OCI-LY1 (cell line): ENCODE measurements around the gene NR2F6.

ENCODE experiments used
- H2AFZ ChIP-seq: fragments of 200-600 bp; sonication (generic), shearing (Covaris generic); 2 replicates; pipeline ENCODE4 v1.6.0; 2014; ENCODE audit warnings: antibody characterized with exemption, mild to moderate bottlenecking, low read length
- H3F3A ChIP-seq: fragments of 200-600 bp; sonication (generic), shearing (Covaris generic); 2 replicates; pipeline ENCODE4 v1.6.0; 2014; ENCODE audit warnings: mild to moderate bottlenecking, antibody characterized with exemption, low read length, moderate library complexity; ENCODE audit not compliant: insufficient read depth
- H3K27ac ChIP-seq: fragments of 200-600 bp; sonication (generic); 2 replicates; pipeline ENCODE4 v1.5.1; 2014; ENCODE audit warnings: low read length, mixed run types, mild to moderate bottlenecking, low read depth; ENCODE audit not compliant: poor library complexity, severe bottlenecking
- H3K27me3 ChIP-seq: fragments of 200-600 bp; sonication (generic); 2 replicates; pipeline ENCODE4 v1.6.0; 2014; ENCODE audit warnings: antibody characterized with exemption, mild to moderate bottlenecking, low read length, moderate library complexity; ENCODE audit not compliant: insufficient read depth
- H3K36me3 ChIP-seq: fragments of 200-600 bp; sonication (generic); 2 replicates; pipeline ENCODE4 v1.6.1; 2014; ENCODE audit warnings: mild to moderate bottlenecking, antibody characterized with exemption, low read length, moderate library complexity, mixed read lengths; ENCODE audit not compliant: insufficient read depth
- H3K4me1 ChIP-seq: fragments of 200-600 bp; sonication (generic); 2 replicates; pipeline ENCODE4 v1.5.1; 2014; ENCODE audit warnings: mild to moderate bottlenecking, low read length, moderate library complexity; ENCODE audit not compliant: insufficient read depth, severe bottlenecking
- H3K4me2 ChIP-seq: fragments of 200-600 bp; sonication (generic), shearing (Covaris generic); 2 replicates; pipeline ENCODE4 v1.6.1; 2014; ENCODE audit warnings: low read length
- H3K4me3 ChIP-seq: fragments of 200-600 bp; sonication (generic); 2 replicates; pipeline ENCODE4 v1.5.1; 2014; ENCODE audit warnings: low read length, low read depth, mild to moderate bottlenecking, mixed read lengths; ENCODE audit not compliant: poor library complexity, severe bottlenecking
- H3K79me2 ChIP-seq: fragments of 200-600 bp; shearing (Covaris generic); 2 replicates; pipeline ENCODE4 v1.6.1; 2016; ENCODE audit warnings: mixed run types, low read length, mixed read lengths; ENCODE audit not compliant: insufficient read depth
- H3K9ac ChIP-seq: fragments of 200-600 bp; sonication (generic), shearing (Covaris generic); 2 replicates; pipeline ENCODE4 v1.6.1; 2014; ENCODE audit warnings: mild to moderate bottlenecking, low read length, mixed read lengths
- H3K9me2 ChIP-seq: fragments of 200-600 bp; sonication (generic), shearing (Covaris generic); 2 replicates; pipeline ENCODE4 v1.6.1; 2014; ENCODE audit warnings: low read depth, mild to moderate bottlenecking, low read length, mixed read lengths
- H3K9me3 ChIP-seq: fragments of 200-600 bp; shearing (Covaris generic); 2 replicates; pipeline ENCODE4 v1.6.1; 2014; ENCODE audit warnings: low read length, mixed read lengths
- H4K20me1 ChIP-seq: fragments of 200-600 bp; sonication (generic), shearing (Covaris generic); 2 replicates; pipeline ENCODE4 v1.6.0; 2016; ENCODE audit warnings: mild to moderate bottlenecking, low read length; ENCODE audit not compliant: insufficient read depth
- EZH2 ChIP-seq: fragments of 200-600 bp; sonication (generic), shearing (Covaris generic); IDR thresholded peaks from 2 replicates; pipeline ENCODE4 v1.8.0; 2017; ENCODE audit warnings: borderline replicate concordance, mixed run types, mild to moderate bottlenecking, antibody characterized with exemption, low read length, moderate library complexity, mixed read lengths
- TF ChIP-seq, protein P1 (sequence below): fragments of 200-600 bp; sonication (generic), shearing (Covaris generic); IDR thresholded peaks from 2 replicates; pipeline ENCODE4 v1.5.1; 2017; ENCODE audit warnings: mild to moderate bottlenecking, antibody characterized with exemption, low read length, moderate library complexity, mixed read lengths

The NR2F6 gene

DNA sequence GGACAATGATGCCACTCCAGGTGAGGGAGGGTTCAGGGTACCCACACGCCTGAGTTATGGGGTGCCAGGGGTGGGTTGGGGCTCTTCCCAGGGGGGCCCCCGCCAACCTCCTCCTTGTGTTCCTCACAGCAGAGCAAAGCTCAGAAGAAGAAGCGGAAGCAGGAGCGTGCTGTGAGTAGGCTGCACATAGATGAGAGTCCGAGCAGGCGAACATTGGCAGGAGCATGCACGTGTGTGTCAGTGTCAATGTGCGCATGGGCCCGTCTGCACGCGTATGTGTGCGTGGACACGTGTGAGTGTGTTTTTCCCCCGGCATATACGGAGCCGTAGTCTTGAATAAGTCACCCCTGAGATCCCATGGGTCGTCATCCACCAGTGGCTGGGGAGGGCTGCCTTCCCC, 43.0 kb downstream of the NR2F6 start:
- Histone ChIP-seq H3K27me3 (no peaks in the 10 kb centered on the region), H3K9me3 (no peaks in the 10 kb centered on the region), H3K79me2 (no peaks in the 10 kb centered on the region), H3K4me1 (no peaks in the 10 kb centered on the region), H4K20me1 (no peaks in the 10 kb centered on the region), H3K9me2 (no peaks in the 10 kb centered on the region), H3F3A (no peaks in the 10 kb centered on the region), H3K27ac (no peak overlapping the region), H3K4me2 (no peak overlapping the region), H3K36me3 (peaks cover 82% of the 10 kb centered on the region), H3K4me3 (no peak overlapping the region), H3K9ac (no peak overlapping the region), H2AFZ (no peak overlapping the region)
- no peak for TF ChIP-seq EZH2
- TF ChIP-seq, protein P1, sequence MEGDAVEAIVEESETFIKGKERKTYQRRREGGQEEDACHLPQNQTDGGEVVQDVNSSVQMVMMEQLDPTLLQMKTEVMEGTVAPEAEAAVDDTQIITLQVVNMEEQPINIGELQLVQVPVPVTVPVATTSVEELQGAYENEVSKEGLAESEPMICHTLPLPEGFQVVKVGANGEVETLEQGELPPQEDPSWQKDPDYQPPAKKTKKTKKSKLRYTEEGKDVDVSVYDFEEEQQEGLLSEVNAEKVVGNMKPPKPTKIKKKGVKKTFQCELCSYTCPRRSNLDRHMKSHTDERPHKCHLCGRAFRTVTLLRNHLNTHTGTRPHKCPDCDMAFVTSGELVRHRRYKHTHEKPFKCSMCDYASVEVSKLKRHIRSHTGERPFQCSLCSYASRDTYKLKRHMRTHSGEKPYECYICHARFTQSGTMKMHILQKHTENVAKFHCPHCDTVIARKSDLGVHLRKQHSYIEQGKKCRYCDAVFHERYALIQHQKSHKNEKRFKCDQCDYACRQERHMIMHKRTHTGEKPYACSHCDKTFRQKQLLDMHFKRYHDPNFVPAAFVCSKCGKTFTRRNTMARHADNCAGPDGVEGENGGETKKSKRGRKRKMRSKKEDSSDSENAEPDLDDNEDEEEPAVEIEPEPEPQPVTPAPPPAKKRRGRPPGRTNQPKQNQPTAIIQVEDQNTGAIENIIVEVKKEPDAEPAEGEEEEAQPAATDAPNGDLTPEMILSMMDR = no peak

GRCh38 chr19:17202249-17202648, 43.5 kb downstream of the NR2F6 start:
- no peaks in the 10 kb centered on the region for H3K27me3 ChIP-seq
- no peak for TF ChIP-seq EZH2
- TF ChIP-seq, protein P1 = no peak
- no peaks in the 10 kb centered on the region for H3K9me3 ChIP-seq
- no peak overlapping the region for H3K4me2 ChIP-seq
- no peak overlapping the region for H3K9ac ChIP-seq
- peaks cover 86% of the 10 kb centered on the region for H3K36me3 ChIP-seq
- no peaks in the 10 kb centered on the region for H3K79me2 ChIP-seq
- no peak overlapping the region for H2AFZ ChIP-seq
- no peaks in the 10 kb centered on the region for H4K20me1 ChIP-seq
- H3K4me1 ChIP-seq = no peaks in the 10 kb centered on the region
- H3F3A ChIP-seq = no peaks in the 10 kb centered on the region
- no peaks in the 10 kb centered on the region for H3K9me2 ChIP-seq
- H3K4me3 ChIP-seq = no peak overlapping the region
- H3K27ac ChIP-seq = no peak overlapping the region

GRCh38 chr19:17200408-17201079, 45.2 kb downstream of the NR2F6 start:
- Histone ChIP-seq H3K36me3 (peaks cover 79% of the 10 kb centered on the region), H3F3A (no peaks in the 10 kb centered on the region)

More at GRCh38 chr19:17200408-17201079, 45.2 kb downstream of the NR2F6 start:
- H4K20me1 ChIP-seq = no peaks in the 10 kb centered on the region
- no peaks in the 10 kb centered on the region for H3K9me2 ChIP-seq
- no peak overlapping the region for H3K4me2 ChIP-seq
- no peaks in the 10 kb centered on the region for H3K27me3 ChIP-seq
- H3K9ac ChIP-seq = no peak overlapping the region
- no peak overlapping the region for H3K27ac ChIP-seq
- no peaks in the 10 kb centered on the region for H3K79me2 ChIP-seq
- H3K9me3 ChIP-seq = no peaks in the 10 kb centered on the region
- H2AFZ ChIP-seq = no peak overlapping the region
- no peaks in the 10 kb centered on the region for H3K4me1 ChIP-seq
- no peak for TF ChIP-seq EZH2
- TF ChIP-seq, protein P1 = no peak
- H3K4me3 ChIP-seq = no peak overlapping the region
